Fibroblast of skin of right biceps (primary cell): ENCODE results near the gene H19.

Source experiments
- DNase-seq: peaks from one replicate; pipeline ENCODE4 v3.0.0-alpha.2; 2013

H19 gene

GRCh38 chr11:1982873-1983600 lies 14.6 kb downstream of the H19 start:
- no peak for DNase-seq

- DNase-seq: no peak
These were observed 18.0 kb downstream of the H19 start for GRCh38 chr11:1979607-1980006.

- no peak for DNase-seq
These were observed 18.7 kb downstream of the H19 start for GRCh38 chr11:1978720-1979473.

GRCh38 chr11:1975185-1975584 lies 22.5 kb downstream of the H19 start:
- no peak for DNase-seq

GRCh38 chr11:1970956-1971355 lies 26.7 kb downstream of the H19 start:
- DNase-seq: no peak

- no peak for DNase-seq
These were observed 27.9 kb downstream of the H19 start for GRCh38 chr11:1969776-1970175.

- no peak for DNase-seq
These were observed 28.6 kb downstream of the H19 start for GRCh38 chr11:1969035-1969434.

GRCh38 chr11:1968454-1969002 lies 29.1 kb downstream of the H19 start:
- no peak for DNase-seq

GRCh38 chr11:1967641-1968225 lies 29.9 kb downstream of the H19 start:
- DNase-seq: no peak

GRCh38 chr11:1966531-1966930 lies 31.1 kb downstream of the H19 start:
- DNase-seq: no peak

- no peak for DNase-seq
These were observed 32.7 kb downstream of the H19 start for GRCh38 chr11:1964955-1965354.

GRCh38 chr11:1964348-1964747 lies 33.3 kb downstream of the H19 start:
- DNase-seq: no peak

GRCh38 chr11:1963864-1964263 lies 33.8 kb downstream of the H19 start:
- no peak for DNase-seq

GRCh38 chr11:1959786-1960185 lies 37.9 kb downstream of the H19 start:
- no peak for DNase-seq

- no peak for DNase-seq
These were observed 39.3 kb downstream of the H19 start for GRCh38 chr11:1958367-1958766.

- no peak for DNase-seq
These were observed 44.0 kb downstream of the H19 start for GRCh38 chr11:1953489-1954266.

- DNase-seq: no peak
These were observed 44.7 kb downstream of the H19 start for GRCh38 chr11:1952806-1953482.

GRCh38 chr11:1949922-1950321 lies 47.7 kb downstream of the H19 start:
- no peak for DNase-seq

- no peak for DNase-seq
These were observed 48.3 kb downstream of the H19 start for GRCh38 chr11:1949302-1949701.

- DNase-seq: no peak
These were observed 49.3 kb downstream of the H19 start for GRCh38 chr11:1948389-1948788.

GRCh38 chr11:1947592-1948237 lies 49.9 kb downstream of the H19 start:
- no peak for DNase-seq
